Sigmoid colon (tissue), 7 donors: ENCODE measurements around the gene PRLR. TPM values are rescaled to one million over a fixed set of nuclear protein-coding genes. Genes with fewer than 3 reads are reported as not detected.

Experiments
- DNase-seq: peaks from one replicate; pipeline ENCODE4 v3.0.0-alpha.2; 2019
- H3K27ac ChIP-seq, 4 donors: fragments of 200-600 bp; sonication (generic); one replicate each; pipeline ENCODE4 v1.5.1; 2016 to 2019; ENCODE audit warnings: mild to moderate bottlenecking in 1 of 4
- H3K27me3 ChIP-seq, 3 donors: fragments of 200-600 bp; sonication (generic); one replicate each; pipeline ENCODE4 v1.5.1; 2019; ENCODE audit warnings: mild to moderate bottlenecking in 1 of 3
- H3K36me3 ChIP-seq, 4 donors: fragments of 200-600 bp; sonication (generic); one replicate each; pipeline ENCODE4 v1.5.1; 2016 to 2019
- H3K4me1 ChIP-seq, 4 donors: fragments of 200-600 bp; sonication (generic); one replicate each; pipeline ENCODE4 v1.5.1; 2017 to 2019
- H3K4me3 ChIP-seq, 4 donors: fragments of 200-600 bp; sonication (generic); one replicate each; pipeline ENCODE4 v1.5.1; 2017 to 2019; ENCODE audit warnings: mild to moderate bottlenecking in 2 of 4, moderate library complexity in 1 of 4
- H3K9me3 ChIP-seq, 4 donors: fragments of 200-600 bp in 3 of 4; sonication (generic) in 3 of 4; one replicate each; pipeline versions ENCODE4 v1.5.1 to v1.6.1; 2013 to 2019
- EP300 ChIP-seq, 4 donors: sonication (generic); formaldehyde crosslinking; IDR thresholded peaks; one replicate each; pipeline ENCODE4 v1.6.1; 2017; ENCODE audit warnings: antibody characterized with exemption in 4 of 4
- POLR2A ChIP-seq, 2 donors: fragments of 450-650 bp; IDR thresholded peaks; one replicate each; pipeline ENCODE4 v1.6.1; 2016; ENCODE audit warnings: antibody characterized with exemption in 2 of 2, mild to moderate bottlenecking in 2 of 2, moderate library complexity in 2 of 2
- POLR2AphosphoS5 ChIP-seq, 4 donors: sonication (generic); formaldehyde crosslinking; IDR thresholded peaks; one replicate each; pipeline ENCODE4 v1.6.1; 2017; ENCODE audit warnings: antibody characterized with exemption in 4 of 4
- WGBS, 2 donors: extraction: QIAGEN DNeasy Blood & Tissue Kit; methylation state at CpG; one replicate each; pipeline ENCODE4 v1.1.7; 2013; 5-methylcytosine and 5-hydroxymethylcytosine counted together
- intact Hi-C: fragments of 100-400 bp; cut with DNase I; formaldehyde crosslinking; loops from one replicate; pipeline ENCODE4 v1.15.1; 2023
- polyA plus RNA-seq, 3 donors: library from polyadenylated mRNA; stranded (reverse); fragments of 200-250 nt; gene quantifications; one replicate each; pipeline ENCODE4 v1.2.3, GENCODE V29; 2013
- total RNA-seq, 4 donors: library from RNA; depleted of rRNA; stranded (reverse); fragments of >200 nt; gene quantifications; one replicate each; pipeline ENCODE4 v1.1.0, GENCODE V29; 2016
- TF ChIP-seq, protein P1 (sequence below), 4 experiments: fragments of 450-650 bp in 3 of 4; fragments of 200-600 bp in 1 of 4; IDR thresholded peaks; one replicate each; pipeline ENCODE4 v1.5.1; 2016 to 2019; ENCODE audit warnings: antibody characterized with exemption in 4 of 4, mild to moderate bottlenecking in 3 of 4, moderate library complexity in 2 of 4
- donor health status: healthy with polysubstance abuse.
- donor health status: Bipolar disorder and iron deficiency.
- donor health status: healthy.

Gene PRLR
- total and polyA plus RNA-seq, 7 donors, result 0.60 to 1.9 (median 0.95) TPM

DNA sequence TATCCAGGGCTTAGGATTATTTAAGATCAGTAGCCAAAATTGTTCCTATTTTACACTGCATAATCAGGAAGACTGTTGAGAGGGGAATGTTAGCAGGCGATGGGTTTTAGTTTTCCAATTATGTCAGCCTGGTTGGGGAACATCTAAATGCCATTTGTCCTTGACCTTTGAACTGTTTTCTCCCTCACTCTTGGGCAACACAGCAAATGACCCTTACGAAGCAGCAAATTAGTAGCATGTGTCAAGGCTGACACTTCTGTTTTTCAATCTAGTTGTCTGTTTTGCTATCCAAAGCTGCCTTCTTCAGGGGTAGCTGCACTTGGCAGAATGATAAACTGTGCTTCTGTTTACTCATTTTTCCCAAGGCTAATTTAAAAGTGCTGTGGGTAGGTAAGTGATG, 104.5 kb downstream of the PRLR start:
- no peak for TF ChIP-seq EP300 (IDR thresholded peaks at IDR 0.05)
- TF ChIP-seq POLR2AphosphoS5 (IDR thresholded peaks at IDR 0.05), result no peak
- TF ChIP-seq, protein P1, sequence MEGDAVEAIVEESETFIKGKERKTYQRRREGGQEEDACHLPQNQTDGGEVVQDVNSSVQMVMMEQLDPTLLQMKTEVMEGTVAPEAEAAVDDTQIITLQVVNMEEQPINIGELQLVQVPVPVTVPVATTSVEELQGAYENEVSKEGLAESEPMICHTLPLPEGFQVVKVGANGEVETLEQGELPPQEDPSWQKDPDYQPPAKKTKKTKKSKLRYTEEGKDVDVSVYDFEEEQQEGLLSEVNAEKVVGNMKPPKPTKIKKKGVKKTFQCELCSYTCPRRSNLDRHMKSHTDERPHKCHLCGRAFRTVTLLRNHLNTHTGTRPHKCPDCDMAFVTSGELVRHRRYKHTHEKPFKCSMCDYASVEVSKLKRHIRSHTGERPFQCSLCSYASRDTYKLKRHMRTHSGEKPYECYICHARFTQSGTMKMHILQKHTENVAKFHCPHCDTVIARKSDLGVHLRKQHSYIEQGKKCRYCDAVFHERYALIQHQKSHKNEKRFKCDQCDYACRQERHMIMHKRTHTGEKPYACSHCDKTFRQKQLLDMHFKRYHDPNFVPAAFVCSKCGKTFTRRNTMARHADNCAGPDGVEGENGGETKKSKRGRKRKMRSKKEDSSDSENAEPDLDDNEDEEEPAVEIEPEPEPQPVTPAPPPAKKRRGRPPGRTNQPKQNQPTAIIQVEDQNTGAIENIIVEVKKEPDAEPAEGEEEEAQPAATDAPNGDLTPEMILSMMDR (IDR thresholded peaks at IDR 0.05), result no peak
- TF ChIP-seq POLR2A (IDR thresholded peaks at IDR 0.05), result no peak

DNA sequence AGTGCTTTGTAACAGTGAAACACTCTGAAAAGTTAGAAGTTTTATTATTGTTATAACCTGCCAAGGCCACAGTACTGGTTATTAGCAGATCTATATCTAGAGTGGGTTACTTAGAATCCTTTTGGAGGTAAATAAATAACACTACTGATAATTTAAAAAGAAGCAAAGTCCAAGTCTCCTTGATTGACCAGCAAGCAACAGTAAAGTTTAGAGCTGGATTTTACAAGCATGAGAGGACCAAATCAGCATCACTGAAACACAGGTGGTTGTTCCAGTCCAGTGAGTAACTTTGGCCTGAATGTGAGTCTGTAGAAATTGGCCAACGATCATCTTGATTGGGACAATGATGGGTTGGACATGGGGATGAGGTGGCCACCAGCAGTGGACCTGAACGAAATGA, 105.4 kb downstream of the PRLR start:
- TF ChIP-seq, protein P1 (IDR thresholded peaks at IDR 0.05), result no peak
- no peak for TF ChIP-seq POLR2A (IDR thresholded peaks at IDR 0.05)
- no peak for TF ChIP-seq POLR2AphosphoS5 (IDR thresholded peaks at IDR 0.05)
- no peak for TF ChIP-seq EP300 (IDR thresholded peaks at IDR 0.05)
- Histone ChIP-seq H3K27me3 (no peaks in the 10 kb centered on the region), H3K9me3 (no peaks in the 10 kb centered on the region), H3K36me3 (no peaks in the 10 kb centered on the region), H3K4me1 (no peaks in the 10 kb centered on the region), H3K27ac (no peak overlapping the region), H3K4me3 (no peak overlapping the region)
- DNase-seq, result no peak
- WGBS, 2 donors, result 19 to 58% methylated on average over 2 of the region's 2 CpGs
- intact Hi-C loops, result no loop called here

More for the DNA sequence above, 104.5 kb downstream of the PRLR start:
- Histone ChIP-seq H3K27me3 (no peaks in the 10 kb centered on the region), H3K4me1 (no peaks in the 10 kb centered on the region), H3K9me3 (no peaks in the 10 kb centered on the region), H3K36me3 (no peaks in the 10 kb centered on the region), H3K4me3 (no peak overlapping the region), H3K27ac (no peak overlapping the region)
- no peak for DNase-seq
- intact Hi-C loops, result no loop called here
- WGBS, 2 donors, result 76 to 86% methylated on average over 2 of the region's 2 CpGs

DNA sequence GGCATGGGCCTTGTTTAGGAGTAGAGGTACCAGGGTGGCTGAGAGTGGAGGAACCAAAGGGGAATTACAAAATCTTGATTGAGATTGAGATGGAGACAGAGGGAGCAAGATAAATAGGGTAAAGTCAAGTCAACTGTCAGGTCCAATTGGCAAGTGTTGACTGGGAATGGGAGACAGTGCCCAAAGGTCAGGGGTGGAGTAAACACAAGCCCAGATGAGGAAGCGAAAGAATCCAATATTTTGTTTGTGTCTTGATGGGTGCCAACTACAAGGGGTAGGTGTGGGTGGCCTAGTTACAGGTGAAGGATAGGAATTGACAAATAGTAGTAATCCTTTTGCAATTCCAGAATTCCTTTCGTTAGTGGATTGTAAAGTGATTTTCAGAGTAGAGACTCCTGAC, 107.5 kb downstream of the PRLR start:
- Histone ChIP-seq H3K36me3 (no peaks in the 10 kb centered on the region), H3K4me1 (no peaks in the 10 kb centered on the region), H3K27me3 (no peaks in the 10 kb centered on the region), H3K4me3 (no peak overlapping the region), H3K9me3 (no peaks in the 10 kb centered on the region), H3K27ac (no peak overlapping the region)
- intact Hi-C loops, result no loop called here
- no peak for DNase-seq
- TF ChIP-seq EP300 (IDR thresholded peaks at IDR 0.05) (no peak), POLR2A (IDR thresholded peaks at IDR 0.05) (no peak)
- TF ChIP-seq, protein P1 (IDR thresholded peaks at IDR 0.05), result no peak
- 65 to 81% methylated on average over 2 of the region's 2 CpGs for WGBS, 2 donors

DNA sequence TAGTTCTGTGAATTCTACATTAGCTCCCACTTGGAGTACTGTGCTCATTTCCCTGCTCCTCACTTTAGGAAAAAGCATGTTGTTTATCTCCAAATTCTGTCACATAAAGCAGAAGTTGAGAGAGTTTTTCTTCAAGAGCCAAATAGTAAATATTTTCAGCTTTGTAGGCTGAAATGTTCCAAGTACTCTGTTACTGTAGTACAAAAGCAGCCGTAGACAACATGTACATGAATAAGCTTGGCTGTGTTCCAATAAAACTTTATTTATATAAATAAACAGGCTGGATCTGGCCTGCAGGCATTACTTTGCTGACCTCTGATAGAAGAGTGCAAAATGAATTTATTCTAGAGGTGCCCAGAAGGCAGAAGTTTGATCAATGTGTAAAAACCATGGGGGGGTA, 109.6 kb downstream of the PRLR start:
- H3K36me3 ChIP-seq, result no peaks in the 10 kb centered on the region
- H3K4me1 ChIP-seq, result no peaks in the 10 kb centered on the region
- H3K27me3 ChIP-seq, result no peaks in the 10 kb centered on the region
- H3K4me3 ChIP-seq, result no peak overlapping the region
- no peak overlapping the region for H3K27ac ChIP-seq
- DNase-seq, result no peak
- intact Hi-C loops, result no loop called here
- 34 to 55% methylated on average over 1 of the region's 1 CpG for WGBS, 2 donors
- no peak for TF ChIP-seq POLR2AphosphoS5 (IDR thresholded peaks at IDR 0.05)
- TF ChIP-seq, protein P1 (IDR thresholded peaks at IDR 0.05), result no peak
- TF ChIP-seq EP300 (IDR thresholded peaks at IDR 0.05), result no peak
- no peak for TF ChIP-seq POLR2A (IDR thresholded peaks at IDR 0.05)
- H3K9me3 ChIP-seq, result no peaks in the 10 kb centered on the region

DNA sequence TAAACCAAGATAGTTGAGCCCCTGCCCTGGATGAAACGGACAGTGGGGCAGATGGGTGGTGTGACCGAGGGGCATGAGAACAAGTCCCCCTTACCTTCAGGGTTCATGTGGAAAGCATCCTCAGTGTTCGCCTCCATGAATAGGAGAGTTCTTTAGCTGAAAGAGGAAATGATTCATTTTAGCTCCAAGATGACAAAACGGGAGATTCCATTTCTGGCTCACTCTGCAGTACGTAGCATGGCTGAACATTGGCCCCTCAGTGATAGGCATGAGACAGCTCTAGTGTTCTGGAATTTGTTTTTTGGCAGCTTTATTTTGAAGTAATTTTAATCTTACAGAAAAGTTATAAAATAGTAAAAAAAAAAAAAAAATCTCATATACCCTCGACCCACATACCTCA, 112.3 kb downstream of the PRLR start:
- intact Hi-C loops, result no loop called here
- H3K36me3 ChIP-seq, result no peaks in the 10 kb centered on the region
- H3K27me3 ChIP-seq, result no peaks in the 10 kb centered on the region
- no peak for DNase-seq
- 77 to 89% methylated on average over 6 of the region's 6 CpGs for WGBS, 2 donors
- H3K9me3 ChIP-seq, result no peaks in the 10 kb centered on the region
- no peaks in the 10 kb centered on the region for H3K4me1 ChIP-seq
- no peak overlapping the region for H3K4me3 ChIP-seq
- H3K27ac ChIP-seq, result no peak overlapping the region
- TF ChIP-seq POLR2AphosphoS5 (IDR thresholded peaks at IDR 0.05), result no peak
- no peak for TF ChIP-seq POLR2A (IDR thresholded peaks at IDR 0.05)
- TF ChIP-seq EP300 (IDR thresholded peaks at IDR 0.05), result no peak
- TF ChIP-seq, protein P1 (IDR thresholded peaks at IDR 0.05), result no peak
